Measurements from ENCODE around the gene DDOST.
"Not testable (repeated sequence)": the region's sequence is repeated elsewhere in the genome, so short reads cannot be mapped to it uniquely, and the experiment has no call there.

DDOST gene

DNA sequence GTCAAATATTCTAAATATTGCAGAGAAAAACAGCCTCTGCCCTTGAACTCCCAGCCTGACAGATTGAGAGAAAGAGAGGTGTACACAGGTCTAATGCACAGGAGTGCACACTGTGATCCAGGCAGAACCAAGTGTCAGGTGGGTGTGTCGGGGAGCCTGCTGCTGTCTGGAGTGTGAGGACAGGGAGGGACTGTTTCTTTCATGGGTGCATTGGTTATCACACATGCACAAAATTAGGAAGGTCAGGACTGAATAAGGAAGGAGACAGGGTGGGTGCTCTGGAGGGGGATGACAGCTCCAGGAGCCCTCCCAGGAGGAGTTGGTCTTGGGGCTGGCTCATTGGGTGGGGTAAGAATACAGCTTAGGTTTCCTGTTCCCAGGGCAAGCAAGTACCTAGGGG, 41.2 kb downstream of the DDOST start:
- DNase-seq = no peak

DNA sequence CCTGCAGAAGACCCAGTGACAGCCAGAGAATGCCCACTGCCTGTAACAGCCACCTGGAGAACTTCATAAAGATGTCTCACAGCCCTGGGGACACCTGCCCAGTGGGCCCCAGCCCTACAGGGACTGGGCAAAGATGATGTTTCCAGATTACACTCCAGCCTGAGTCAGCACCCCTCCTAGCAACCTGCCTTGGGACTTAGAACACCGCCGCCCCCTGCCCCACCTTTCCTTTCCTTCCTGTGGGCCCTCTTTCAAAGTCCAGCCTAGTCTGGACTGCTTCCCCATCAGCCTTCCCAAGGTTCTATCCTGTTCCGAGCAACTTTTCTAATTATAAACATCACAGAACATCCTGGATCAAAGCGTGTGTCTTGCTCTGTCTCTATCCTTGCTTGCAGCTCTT, 42.6 kb downstream of the DDOST start:
- DNase-seq = no peak

- DNase-seq = no peak
Measured at GRCh38 chr1:20616847-20617487, 44.2 kb downstream of the DDOST start.

DNA sequence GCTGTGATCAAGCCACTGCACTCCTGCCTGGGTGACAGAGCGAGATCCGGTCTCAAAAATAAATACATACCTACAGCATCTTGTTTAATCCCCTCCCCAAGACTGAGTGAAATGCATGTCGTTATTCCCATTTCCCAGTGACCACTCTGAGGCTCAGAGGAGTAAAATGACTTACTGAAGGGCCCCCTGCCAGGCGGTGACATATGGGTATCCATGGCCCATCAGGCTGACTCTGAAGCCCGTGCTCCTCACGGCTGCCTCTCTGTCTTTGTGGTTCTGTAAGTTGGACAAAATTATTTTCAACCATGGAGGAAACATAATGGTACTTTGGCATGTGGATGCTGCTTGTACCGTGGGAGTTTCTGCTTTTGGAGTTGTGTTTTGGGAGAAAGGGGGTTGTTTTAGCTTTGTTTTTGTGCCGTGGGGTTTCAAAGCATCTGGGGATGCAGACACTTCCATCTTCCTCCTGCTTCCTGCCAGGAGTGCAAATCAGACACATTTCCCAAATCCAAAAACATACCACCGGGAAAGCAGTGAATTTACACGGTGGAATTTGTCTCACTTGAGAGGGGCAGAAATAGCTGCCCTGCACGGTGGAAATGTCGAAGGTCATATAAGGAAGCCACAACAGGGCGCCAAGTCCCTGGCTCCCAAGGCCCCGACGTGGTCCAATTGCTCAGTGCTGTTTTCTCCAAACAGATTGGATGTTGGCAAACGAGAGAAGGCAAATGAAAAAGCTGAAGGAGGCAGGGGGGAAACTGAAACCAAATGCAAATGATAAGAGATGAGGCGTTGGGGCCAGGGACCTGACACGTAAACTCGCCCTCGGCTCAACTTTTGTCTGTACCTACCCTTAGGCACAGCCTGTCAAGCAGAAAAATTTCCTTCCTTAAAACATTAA, 45.0 kb downstream of the DDOST start:
- DNase-seq = no peak

- DNase-seq = no peak
Measured at GRCh38 chr1:20614131-20614579, 47.0 kb downstream of the DDOST start.

DNA sequence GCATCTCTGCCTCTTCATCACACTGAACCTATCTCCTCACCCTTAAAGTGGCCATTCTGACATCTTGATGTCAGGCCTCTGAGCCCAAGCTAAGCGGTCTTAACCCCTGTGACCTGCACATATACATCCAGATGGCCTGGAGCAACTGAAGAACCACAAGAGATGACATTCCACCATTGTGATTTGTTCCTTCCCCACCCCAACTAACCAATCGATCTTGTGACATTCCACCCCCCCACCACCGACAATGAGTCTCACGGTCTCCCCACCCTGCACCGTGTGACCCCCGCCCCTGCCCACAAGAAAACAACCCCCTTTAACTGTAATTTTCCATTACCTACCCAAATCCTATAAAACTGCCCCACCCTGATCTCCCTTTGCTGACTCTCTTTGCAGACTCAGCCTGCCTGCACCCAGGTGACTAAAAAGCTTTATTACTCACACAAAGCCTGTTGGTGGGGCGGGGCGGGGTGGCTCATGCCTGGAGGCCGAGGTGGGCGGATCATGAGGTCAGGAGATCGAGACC, 48.9 kb downstream of the DDOST start:
- DNase-seq = no peak

- DNase-seq = no peak
Measured at GRCh38 chr1:20611652-20612051, 49.5 kb downstream of the DDOST start.

DNA sequence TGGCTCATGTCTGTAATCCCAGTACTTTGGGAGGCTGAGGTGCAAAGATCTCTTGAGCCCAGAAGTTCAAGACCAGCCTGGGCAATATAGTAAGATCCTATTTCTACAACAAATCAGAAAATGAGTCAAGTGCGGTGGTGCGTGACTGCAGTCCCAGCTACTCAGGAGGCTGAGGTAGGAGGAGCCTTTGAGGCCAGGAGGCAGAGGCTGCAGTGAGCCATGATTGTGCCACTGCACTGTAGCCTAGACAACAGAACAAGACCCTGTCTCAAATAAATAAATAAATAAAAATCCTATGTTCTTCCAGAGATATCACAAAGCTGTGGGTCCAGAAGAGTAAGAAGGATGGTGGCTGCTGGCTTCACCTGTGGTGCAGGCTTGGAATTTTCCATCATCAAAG, 50.2 kb downstream of the DDOST start:
- no peak for DNase-seq

DNA sequence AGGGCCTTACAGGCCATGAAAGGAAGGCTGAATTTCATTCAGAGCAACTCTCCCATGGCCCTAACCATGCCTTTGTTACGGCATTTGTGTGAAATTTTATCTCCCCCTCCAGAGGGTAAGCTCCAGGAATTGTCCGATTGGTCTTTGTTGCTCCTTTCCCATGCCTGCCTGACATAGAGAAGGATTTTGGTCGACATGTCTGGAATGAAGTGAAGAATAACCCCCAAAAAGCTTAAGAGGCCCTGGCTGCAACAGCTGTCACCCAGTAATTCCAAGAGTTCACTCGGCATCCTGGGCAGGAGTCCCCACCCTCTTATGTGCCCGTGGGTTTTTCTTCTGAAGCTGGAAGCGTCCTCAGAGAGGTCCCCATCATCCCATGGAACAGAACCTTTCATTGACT, 51.6 kb downstream of the DDOST start:
- no peak for DNase-seq

DNA sequence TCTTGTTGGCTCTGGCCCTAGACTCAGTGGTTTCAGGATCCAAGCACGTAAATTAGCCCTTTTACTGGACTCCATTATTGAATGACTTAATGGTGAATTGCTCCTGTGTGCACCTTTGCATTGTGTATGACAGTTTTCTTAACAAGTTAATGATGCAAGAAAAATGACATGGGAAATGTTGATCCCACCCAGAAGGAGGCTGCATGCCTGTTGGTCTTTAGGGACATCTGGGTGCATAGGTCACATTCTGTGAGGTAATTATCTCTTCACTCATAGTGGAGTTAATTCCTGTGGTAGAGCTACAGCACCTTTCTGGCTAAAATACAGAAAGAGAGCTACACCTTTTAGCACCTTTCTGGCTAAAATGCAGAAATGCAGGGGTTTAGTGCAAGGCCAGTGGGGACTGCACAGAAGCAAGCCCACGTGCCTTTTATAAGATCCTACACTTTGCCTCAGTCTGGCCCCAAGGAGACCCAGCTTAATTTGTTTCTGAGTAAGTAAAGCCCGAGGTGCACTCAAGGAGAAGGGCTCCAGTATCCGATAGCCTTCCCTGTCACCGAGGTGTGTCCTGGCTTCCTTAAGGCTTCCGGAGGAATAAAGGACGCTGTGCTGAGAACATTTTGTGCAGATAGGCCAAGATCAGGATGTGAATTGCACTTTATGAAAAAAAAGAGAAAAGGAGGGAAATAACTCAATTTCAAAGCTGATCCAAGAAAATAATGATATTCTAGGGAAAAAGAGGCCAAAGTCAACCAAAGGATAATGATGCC, 54.2 kb downstream of the DDOST start:
- not testable (repeated sequence) for DNase-seq

- DNase-seq = no peak
Measured at GRCh38 chr1:20604678-20605077, 56.5 kb downstream of the DDOST start.

DNA sequence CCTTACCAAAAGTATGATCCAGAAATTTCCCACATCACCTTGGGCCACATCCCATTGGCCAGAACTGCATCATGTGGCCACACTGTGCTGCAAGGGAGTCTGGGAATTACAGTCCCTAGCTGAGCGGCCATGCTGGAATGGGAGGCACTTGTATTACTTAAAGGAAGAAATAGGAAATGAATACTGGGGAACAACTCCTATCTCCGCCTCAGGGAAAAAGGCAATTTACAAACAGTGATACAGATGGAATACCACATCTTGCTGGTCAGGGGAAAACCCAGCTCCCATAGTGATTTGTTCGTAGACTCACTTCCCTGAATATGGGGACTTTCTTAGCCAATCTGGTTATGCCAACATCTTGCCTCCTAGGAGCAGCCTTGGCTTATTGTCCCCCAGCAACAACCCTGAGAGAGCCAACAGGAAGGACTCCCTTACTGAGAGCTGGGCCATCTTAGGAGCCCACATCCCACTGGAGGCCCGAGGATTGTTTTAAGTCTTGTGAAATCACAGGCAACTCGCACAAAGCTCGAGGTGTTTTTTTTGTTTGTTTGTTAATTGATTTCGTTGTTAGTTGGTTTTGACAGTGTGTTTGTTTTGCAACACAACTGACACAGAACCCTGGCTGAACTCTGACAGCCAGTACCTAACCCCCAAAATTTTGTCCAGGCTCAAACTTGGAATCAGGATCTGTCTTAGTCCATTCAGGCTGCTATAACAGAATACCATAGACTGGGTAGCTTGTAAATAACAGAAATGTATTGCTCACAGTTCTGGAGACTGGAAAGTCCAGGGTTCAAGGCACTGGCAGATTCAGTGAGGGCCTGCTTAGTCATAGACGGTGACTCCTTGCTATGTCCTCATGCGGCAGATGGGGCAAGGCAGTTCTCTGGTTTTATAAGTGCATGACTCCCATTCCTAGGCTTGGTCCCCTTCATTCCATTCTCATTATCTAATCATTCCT, 57.4 kb downstream of the DDOST start:
- DNase-seq = no peak

- no peak for DNase-seq
Measured at GRCh38 chr1:20602851-20603450, 58.2 kb downstream of the DDOST start.
